Stimulated activated CD4-positive, alpha-beta T cell treated with anti-CD3 and anti-CD28 coated beads, TNF-alpha, amount 100 ng/mL, for 4 hours (primary cell): ENCODE data around the gene TMEM63B.
"Not testable (repeated sequence)": the region's sequence is repeated elsewhere in the genome, so short reads cannot be mapped to it uniquely, and the experiment has no call there.

ENCODE experiments used
- DNase-seq, 3 experiments: peaks; one replicate each; pipeline ENCODE4 v3.0.0-alpha.2; 2020; ENCODE audit warnings: low read depth in 3 of 3

The TMEM63B gene

DNA sequence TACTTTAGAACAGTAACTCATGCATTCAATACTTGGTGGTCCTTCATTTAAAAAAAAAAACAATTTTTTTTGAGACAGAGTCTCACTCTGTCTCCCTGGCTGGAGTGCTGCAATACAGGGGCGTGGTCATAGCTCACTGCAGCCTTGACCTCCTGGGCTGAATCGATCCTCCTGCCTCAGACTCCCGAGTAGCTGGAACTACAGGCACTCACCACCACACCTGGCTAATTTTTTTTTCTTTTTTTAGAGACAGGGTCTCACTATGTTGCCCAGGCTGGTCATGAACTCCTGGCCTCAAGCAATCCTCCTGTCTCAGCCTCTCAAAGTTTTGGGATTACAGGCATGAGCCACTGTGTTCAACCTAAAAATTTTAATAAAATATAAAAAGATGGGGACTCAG is 17.2 kb downstream of the TMEM63B start:
- DNase-seq, result not testable (repeated sequence)

DNA sequence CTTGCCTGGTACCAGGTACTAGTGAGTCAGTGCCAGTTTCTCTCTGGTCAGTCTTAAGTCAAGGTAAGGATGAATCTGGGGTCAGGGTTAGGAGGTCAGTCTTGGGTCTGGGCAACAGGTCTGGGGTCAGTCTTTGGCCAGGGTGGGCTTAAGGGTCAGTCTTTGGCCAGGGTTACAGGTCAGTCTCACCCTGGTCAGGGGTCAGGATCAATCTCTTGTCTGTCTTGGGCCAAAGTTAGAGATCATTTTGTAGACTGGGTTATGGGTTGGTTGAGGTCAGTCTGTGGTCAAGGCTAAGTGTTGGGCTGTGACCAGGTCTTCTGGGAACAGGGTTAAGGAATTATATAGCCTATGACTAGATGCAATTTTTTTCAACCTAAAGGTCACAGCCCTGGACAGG is 18.5 kb downstream of the TMEM63B start:
- DNase-seq, result no peak

DNA sequence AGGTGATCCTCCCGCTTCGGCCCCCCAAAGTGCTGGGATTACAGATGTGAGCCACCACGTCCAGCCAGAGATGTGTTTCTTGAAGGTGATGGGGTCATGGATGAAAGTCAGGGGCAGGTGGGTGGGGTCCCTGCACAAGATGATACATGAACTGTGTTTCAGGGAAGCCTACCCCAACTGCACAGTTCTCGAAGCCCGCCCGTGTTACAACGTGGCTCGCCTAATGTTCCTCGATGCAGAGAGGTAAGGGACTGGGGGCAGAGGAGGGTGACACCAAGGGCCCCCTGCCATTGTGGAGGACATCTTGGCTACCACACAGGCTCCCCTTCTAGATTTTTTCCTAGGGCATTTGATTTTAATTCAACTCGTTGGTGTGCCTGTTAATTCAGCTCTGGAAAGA is 19.3 kb downstream of the TMEM63B start:
- no peak for DNase-seq

DNA sequence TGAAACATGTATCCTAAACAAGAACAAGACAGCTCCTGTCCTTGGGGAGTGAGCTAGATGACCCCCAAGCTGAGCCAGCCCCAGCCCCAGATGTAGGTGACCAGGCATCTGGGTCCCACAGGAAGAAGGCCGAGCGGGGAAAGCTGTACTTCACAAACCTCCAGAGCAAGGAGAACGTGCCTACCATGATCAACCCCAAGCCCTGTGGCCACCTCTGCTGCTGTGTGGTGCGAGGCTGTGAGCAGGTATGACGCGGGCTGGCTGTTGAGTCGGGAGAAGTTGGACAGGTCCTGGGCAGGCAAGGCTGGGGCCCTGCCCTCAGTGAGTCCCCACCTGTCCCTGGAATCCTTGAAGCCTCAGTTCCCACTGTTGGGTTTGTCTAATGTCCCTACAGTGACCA is 19.9 kb downstream of the TMEM63B start:
- DNase-seq, result no peak

DNA sequence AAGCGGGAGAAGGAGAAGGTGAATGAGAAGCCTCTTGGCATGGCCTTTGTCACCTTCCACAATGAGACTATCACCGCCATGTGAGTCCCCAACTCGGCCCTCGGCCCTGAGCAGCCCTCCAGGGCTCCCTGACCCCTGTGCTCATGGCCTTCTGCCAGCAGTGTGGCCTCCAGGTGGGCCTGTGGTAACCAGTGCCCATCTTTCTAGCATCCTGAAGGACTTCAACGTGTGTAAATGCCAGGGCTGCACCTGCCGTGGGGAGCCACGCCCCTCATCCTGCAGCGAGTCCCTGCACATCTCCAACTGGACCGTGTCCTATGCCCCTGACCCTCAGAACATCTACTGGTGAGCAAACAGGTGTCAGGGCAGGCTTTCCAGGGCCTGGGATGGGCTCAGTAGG is 21.0 kb downstream of the TMEM63B start:
- DNase-seq, result no peak

DNA sequence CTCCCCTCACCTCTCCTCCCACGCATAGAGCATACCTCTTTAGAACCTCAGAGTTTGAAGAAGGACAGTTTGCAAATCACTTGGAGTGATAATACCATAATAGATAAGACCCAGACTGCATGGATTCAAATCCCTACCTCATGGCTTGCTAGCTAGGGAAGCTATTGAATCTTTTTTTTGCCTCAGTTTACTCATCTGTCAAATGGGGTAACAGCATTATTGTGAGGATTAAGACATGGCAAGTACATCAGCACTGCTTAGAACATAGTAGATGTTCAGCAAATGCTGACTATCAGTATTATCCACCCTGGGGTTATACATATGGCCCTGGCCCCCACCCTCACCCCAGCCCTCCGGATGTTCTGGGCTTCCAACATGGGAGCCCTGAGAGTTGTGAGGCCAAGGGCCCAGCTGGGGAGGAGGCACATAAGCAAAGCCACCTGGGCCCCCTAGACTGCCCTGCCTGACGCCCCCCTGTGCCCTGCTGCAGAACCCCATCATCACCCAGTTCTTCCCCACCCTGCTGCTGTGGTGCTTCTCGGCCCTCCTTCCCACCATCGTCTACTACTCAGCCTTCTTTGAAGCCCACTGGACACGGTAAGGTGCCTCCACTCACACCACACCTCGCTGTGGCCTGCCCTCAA is 22.1 kb downstream of the TMEM63B start:
- DNase-seq, result no peak

DNA sequence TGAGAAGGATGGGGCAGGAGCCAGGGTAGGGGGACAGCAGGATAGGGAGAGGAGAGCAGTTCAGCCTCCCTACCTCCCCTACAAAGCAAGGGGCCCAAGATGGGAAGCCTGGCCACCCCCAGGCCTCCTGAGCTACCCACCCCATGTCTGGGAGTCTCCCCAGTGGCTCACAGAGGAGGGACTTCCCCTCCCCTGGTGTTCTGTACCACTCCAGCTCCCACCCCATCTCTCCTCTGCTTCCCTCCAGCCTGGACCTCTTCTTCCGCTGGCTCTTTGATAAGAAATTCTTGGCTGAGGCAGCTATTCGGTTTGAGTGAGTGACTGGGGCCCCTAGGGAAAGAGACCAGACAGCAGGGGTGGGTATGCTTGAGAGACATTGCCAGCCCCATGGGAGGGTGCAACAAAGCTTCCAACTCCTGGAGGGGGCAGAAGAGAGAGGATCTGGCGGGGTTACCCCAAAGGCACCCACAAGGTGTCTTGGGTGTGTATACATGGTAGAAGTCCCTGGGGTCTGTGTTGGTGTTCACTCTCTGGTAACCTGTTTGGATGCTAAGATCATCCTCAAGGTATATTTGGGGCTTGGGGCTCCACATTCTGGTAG is 23.1 kb downstream of the TMEM63B start:
- no peak for DNase-seq

DNA sequence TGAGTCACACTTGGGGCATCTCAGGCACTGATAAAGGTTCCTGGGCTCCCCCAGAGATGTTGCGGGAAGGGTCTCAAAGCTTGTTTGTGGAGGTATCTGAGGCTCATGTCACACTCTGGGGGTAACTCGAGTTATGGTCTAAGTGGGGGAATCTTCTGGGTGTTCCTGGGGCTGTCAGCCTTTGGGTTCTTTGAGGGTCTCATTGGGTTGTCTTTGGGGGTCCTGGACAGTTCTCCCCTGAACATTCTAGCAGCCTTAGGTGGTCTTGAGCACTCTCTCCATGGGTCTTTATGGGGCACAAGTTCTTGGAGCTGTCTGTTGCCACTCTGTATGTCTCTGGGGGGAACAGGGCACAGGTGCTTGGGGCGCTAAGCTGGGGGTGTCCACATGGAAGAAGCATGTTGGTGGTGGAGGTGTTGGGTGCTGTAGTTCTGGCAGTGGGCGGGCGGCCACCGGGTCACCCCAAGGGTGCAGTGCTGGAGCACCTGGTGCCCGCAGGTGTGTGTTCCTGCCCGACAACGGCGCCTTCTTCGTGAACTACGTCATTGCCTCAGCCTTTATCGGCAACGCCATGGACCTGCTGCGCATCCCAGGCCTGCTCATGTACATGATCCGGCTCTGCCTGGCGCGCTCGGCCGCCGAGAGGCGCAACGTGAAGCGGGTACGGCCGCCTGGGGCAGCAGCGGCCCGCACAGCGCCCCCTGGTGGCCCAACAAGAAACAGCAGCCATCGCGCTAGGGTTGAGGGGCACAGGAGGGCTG is 24.2 kb downstream of the TMEM63B start:
- peak; percentile 60 to 65 (median 64) for DNase-seq

DNA sequence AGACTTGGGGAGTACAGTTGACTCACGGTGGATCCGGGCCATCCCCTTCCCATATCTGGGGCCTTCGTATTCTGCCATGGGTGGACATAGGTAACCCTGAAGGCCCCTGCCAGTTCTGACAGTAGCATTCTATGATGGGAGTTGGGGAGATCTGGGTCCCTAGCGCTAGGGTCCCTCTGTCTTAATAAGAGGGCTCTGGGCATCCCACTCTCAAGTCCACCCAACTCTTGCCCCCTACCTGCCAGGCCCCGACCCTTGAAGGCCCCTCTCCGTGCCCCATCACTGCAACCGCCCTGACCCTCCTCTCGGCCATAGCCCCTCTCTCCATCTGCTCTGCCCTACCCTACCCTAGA is 24.7 kb downstream of the TMEM63B start:
- no peak for DNase-seq

DNA sequence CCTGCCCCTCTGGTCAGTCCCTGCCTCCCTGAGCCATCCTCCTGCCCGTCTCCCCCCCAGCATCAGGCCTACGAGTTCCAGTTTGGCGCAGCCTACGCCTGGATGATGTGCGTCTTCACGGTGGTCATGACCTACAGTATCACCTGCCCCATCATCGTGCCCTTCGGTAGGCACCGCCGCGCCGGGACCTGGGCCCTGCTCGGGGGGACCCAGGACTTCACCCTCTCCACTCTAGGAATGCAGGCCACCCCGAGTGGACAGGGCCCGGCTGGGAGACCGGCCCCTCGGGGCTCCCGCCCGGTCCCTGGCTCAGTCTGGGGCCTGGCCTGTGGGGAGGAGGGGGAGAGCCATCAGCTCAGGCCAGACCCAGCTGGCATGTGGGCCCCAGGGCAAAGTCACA is 25.2 kb downstream of the TMEM63B start:
- no peak for DNase-seq

DNA sequence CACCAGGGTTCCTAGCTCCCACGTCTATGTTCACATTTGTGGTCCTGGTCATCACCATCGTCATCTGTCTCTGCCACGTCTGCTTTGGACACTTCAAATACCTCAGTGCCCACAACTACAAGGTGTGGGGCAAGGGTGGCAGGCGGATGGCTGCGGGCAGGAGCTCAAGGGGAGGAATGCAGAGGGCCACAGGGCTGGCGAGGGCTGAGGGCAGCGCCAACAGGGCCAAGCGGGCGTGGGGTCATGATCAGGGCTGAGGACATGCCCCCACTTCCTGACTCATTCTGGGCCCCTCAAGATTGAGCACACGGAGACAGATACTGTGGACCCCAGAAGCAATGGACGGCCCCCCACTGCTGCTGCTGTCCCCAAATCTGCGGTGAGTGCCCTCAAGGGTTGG is 26.7 kb downstream of the TMEM63B start:
- DNase-seq, result no peak

DNA sequence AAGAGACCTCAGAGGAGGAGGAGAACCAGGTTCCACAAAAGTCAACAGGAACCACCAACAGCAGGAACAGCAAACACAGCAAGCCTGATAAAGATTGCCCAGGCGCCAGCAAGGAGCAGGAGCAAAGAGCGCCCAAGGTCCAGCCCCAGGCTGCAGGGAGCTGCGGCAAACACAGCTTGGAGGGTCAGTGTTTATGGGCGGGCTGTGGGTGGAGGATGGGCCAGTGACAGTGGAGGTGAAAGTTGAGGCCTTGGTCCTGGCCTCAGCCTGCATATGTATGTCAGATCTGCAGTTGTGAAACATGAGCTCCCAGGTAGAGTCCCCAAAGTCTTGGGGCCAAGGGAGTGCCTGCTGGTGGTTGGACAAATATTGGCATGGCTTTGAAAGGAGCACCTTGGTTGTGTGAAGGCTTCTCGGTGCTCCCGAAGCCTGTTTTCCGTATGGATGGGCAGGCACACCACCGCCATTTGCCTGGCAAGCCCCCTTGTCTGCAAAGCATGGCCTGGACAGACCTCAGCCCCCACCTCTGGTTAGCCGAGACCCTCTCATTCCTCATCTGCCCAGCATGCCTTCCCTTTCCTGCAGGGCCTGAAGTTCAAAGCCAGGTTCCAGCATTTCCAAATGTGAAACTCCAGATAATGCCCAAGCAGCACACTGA is 29.3 kb downstream of the TMEM63B start:
- no peak for DNase-seq

DNA sequence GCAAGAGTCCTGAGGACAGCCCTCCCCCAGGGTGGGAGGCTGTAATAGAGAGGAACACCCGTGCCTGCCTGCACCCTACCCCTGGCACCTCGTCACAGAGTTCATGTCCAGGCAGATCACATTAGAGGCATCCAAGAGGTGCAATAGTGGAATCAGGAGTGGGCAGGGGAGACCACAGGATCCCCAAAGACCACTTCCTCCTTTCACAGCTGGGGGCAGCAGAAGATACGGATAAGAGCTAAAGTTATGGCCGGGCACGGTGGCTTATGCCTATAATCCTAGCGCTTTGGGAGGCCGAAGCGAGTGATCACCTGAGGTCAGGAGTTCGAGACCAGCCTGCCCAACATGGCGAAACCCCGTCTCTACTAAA is 29.8 kb downstream of the TMEM63B start:
- DNase-seq, result no peak

DNA sequence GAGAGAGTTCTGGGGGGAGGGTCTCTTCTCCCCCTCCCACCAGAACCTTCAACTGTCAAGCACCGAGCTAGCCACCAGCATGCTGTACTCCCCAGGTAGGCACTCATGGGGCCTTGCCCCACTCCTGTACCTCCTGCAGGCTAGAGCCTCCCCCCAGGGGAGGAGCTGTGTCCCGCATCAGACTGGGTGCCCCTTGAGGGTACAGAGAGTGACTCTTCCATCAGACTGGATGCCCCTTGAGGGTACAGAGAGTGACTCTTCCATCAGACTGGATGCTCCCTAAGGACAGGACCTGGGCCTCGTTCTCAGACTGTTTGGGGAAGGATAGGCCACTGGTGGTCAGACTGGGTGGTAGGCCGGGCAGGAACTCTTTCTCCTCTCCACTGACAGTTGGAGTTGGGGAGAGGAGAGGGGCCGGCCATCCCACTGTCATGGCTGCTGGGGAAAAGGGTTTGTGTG is 31.4 kb downstream of the TMEM63B start, which contains the start of gene CAPN11:
CAPN11 (plus strand) TSS at position 51 of the 459 bp plus-strand sequence; CDS start at position 80, 29 bp downstream.
- DNase-seq, result no peak

DNA sequence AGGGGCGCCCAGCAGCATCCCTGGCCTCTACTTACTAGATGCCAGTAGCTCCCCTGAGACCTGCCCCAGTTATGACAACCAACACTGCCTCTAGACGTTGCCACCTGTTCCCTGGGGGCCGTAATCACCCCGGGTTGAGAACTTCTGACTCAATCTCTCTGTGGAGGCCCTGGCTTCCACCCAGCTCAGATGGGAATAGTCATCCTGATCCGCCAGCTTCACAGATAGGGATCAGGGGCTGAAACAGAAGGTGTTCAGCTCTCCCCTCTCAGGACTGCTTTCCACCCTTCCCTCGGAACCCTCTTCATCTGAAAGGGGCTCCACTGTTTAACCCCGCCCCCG is 34.6 kb downstream of the TMEM63B start:
- no peak for DNase-seq

DNA sequence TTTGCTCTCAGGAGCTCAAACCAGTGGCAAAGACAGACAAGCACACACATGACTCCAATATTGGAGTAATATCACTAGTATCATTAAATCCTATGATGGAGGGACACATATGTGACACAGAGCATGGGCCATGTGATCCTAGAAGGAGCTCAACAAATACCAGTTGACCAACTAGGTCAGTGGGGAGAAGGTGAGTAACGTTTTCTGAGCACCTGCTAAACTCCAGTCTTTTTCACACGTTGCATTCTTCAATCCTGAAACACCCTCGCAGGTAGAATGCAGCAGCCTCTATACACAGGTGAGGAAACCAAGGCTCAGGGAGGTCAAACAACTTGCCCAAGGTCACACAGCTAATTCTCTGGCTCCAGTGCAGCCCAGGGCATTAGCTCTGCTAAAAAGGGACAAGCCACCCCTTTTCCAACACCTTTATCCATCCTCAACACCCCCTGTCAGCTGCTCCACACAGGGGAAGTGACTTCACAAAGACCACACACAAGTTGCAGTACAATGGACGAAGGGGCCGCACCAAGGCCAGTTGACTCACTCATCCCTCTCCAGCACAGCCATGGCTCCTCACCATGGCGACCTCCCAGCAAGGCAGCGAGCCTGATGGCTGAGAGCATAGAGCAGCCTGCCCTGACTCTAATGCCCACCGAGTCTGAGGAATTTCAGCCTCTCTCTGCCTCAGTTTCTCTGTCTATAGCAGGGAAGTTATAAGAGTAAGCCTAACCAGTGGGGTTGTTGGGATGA is 35.7 kb downstream of the TMEM63B start:
- no peak for DNase-seq

DNA sequence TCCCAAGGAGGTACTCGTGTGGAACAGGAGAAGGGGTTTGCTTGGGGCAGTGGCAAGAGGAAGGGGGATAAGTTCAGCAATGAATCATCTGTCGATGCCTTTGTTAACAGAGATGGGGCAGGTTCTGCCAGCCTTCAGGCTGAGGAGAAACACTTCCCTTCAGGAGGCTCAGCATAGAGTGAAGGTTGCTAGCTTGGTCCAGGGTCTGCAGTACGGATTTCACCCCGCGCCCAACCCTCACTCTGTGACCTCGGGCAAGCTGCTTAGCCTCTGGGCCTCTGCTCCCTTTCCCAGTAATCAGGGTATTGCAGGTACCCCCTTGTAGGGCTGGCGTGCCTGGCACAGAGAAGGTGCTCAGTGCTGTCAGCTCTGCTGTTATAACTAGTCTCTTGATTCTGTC is 38.8 kb downstream of the TMEM63B start:
- no peak for DNase-seq

DNA sequence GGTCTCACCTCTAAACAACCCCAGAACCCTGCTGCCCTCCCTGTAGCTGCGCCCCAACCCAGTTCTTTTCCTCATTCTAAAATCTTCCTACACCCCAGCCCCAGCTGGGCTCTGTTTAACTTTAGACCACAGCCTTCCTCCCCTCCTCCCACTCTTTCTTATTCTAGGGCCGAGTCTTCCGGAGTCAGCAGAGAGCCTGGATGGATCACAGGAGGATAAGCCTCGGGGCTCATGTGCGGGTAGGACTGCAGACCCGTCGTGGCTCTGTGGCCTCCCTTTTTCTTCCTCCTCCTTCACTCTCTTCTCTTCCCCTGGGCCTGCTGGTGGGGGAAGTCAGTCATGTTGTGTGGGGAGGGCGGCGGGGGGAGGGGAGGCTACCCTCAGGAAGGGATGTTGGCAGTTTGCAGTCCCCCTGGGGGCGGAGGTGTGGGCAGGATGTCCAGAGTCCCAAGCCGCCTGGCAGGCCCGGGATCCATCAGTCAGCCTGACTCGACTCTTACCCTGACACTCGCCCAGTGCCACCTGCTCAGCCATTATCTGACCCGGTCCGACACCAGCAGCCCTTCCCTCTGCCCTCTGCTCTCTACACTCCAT is 39.3 kb downstream of the TMEM63B start:
- no peak for DNase-seq

DNA sequence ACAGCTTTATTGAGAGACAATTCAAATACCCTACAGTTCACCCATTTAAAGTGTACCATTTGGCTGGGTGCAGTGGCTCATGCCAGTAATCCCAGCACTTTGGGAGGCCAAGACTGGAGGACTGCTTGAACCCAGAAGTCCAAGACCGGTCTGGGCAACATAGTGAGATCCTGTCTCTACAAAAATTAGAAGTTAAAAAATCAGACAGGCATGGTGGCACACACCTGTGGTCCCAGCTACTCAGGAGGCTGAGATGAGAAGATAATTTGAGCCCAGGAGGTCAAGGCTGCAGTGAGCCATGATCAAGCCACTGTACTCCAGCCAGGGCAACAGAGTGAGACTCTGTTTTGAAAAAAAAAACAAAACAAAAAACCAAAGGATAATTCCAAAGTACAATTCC is 40.2 kb downstream of the TMEM63B start:
- DNase-seq, result no peak

DNA sequence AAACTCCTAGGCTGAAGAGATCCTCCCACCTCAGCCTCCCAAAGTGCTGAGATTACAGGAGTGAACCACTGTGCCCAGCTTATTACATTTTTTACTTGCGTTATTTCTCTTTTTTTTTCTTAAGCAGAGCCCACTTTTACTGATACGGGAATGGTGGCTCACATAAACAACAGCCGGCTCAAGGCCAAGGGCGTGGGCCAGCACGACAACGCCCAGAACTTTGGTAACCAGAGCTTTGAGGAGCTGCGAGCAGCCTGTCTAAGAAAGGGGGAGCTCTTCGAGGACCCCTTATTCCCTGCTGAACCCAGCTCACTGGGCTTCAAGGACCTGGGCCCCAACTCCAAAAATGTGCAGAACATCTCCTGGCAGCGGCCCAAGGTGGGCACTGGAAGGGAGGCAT is 41.8 kb downstream of the TMEM63B start:
- DNase-seq, result no peak

DNA sequence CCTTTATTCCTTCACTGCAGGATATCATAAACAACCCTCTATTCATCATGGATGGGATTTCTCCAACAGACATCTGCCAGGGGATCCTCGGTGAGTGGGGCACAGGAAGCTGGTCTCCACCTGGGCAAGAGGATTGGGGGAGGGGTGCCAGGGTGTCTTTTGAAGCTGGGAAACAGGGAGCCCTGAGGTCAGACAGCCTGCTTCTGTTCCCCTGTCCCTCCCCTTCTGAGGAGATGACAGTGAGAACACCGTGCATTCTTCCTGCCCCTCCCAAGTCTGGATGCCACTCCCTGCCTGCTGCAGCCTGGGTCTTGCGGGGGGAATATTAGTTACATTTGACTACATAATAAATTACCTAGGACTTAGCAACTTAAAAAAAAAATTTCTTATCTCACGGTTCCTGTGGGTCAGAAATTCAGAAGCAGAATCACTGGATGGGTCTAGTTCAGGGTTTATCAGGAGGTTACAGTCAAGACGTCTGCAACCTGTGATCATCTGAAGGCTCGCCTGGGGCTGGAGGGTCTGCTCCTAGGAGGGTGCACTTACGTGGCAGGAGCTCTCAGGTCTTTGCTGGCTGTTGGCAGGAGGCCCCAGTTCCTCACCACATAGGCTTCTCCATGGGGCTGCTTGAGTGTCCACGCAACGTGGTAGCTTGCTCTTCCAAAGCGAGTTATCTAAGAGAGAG is 42.7 kb downstream of the TMEM63B start:
- DNase-seq, result no peak
